NB4 (cell line): Measurements from ENCODE around the gene TPP2.

Experiments
- DNase-seq: peaks from one replicate; pipeline ENCODE4 v3.0.0; 2010; ENCODE audit warnings: low read depth
- H3K4me3 ChIP-seq: one replicate; pipeline ENCODE4 v1.5.1; 2011; ENCODE audit warnings: mild to moderate bottlenecking, low read depth, low read length, moderate library complexity
- CTCF ChIP-seq: IDR thresholded peaks from one replicate; pipeline ENCODE4 v1.5.1; 2012; ENCODE audit warnings: low read depth, low read length
- MAX ChIP-seq: IDR thresholded peaks from 2 replicates; pipeline ENCODE4 v1.6.1; 2011; ENCODE audit warnings: low read depth, low read length
- MYC ChIP-seq: IDR thresholded peaks from 2 replicates; pipeline ENCODE4 v1.6.1; 2011; ENCODE audit warnings: low read depth, low read length
- POLR2A ChIP-seq: IDR thresholded peaks from 2 replicates; pipeline ENCODE4 v1.6.1; 2011; ENCODE audit warnings: mild to moderate bottlenecking; ENCODE audit not compliant: insufficient read length; ENCODE audit errors: extremely low read depth

The TPP2 gene

GRCh38 chr13:102648046-102648445, 51.3 kb downstream of the TPP2 start:
- no peak for TF ChIP-seq POLR2A
- TF ChIP-seq CTCF = no peak
- TF ChIP-seq MAX = no peak
- TF ChIP-seq MYC = no peak
- no peak overlapping the region for H3K4me3 ChIP-seq
- no peak for DNase-seq

- no peak overlapping the region for H3K4me3 ChIP-seq
- TF ChIP-seq MAX (no peak), MYC (no peak), POLR2A (no peak), CTCF (no peak)
- no peak for DNase-seq
Measured at GRCh38 chr13:102650444-102650843, 53.7 kb downstream of the TPP2 start.

- TF ChIP-seq CTCF (no peak), POLR2A (no peak)
- DNase-seq = no peak
- no peak overlapping the region for H3K4me3 ChIP-seq
Measured at GRCh38 chr13:102651392-102651791, 54.6 kb downstream of the TPP2 start.

- no peak for DNase-seq
- TF ChIP-seq MYC (no peak), CTCF (no peak), POLR2A (no peak), MAX (no peak)
- no peak overlapping the region for H3K4me3 ChIP-seq
Measured at GRCh38 chr13:102651892-102652291, 55.1 kb downstream of the TPP2 start.

- TF ChIP-seq MYC (no peak), POLR2A (no peak), CTCF (no peak), MAX (no peak)
- no peak overlapping the region for H3K4me3 ChIP-seq
- DNase-seq = no peak
Measured at GRCh38 chr13:102654756-102655155, 58.0 kb downstream of the TPP2 start.

GRCh38 chr13:102657630-102658029, 60.8 kb downstream of the TPP2 start:
- no peak overlapping the region for H3K4me3 ChIP-seq
- no peak for DNase-seq
- no peak for TF ChIP-seq MYC
- TF ChIP-seq MAX = no peak
